K562 (cell line): ENCODE results near the gene CLEC2D. TPM values are rescaled to one million over a fixed set of nuclear protein-coding genes. Genes with fewer than 3 reads are reported as not detected.

Experiments
- ATAC-seq: fragments of 200-7000 bp; cut with Tn5 transposase; 3 replicates; pipeline ENCODE4 v1.9.1; 2020; ENCODE audit warnings: moderate library complexity
- BruUV-seq: library from RNA; stranded (reverse); fragments of 400-500 nt; replicated peaks from 2 replicates; lab custom pipeline; 2021; lab: Mats Ljungman, UMichigan
- CTCF ChIA-PET: fragments of 300-600 bp; formaldehyde crosslinking; extraction: SDS; loops from one replicate; lab custom pipeline; 2021; ENCODE audit warnings: low intra/inter-chr PET ratio; lab: Yijun Ruan, JAX
- POLR2A ChIA-PET: fragments of 300-600, 350-650 bp; sonication (Branson Sonifier 250); formaldehyde crosslinking; extraction: SDS; loops from one replicate; lab custom pipeline; 2021; ENCODE audit warnings: antibody characterized with exemption, inconsistent platforms; lab: Yijun Ruan, JAX
- DNase-seq, 4 experiments: peaks; one replicate each; pipeline versions ENCODE4 v3.0.0 to v3.0.0-alpha.2; 2011 to 2018; ENCODE audit warnings: low spot score in 3 of 4, mixed read lengths in 3 of 4; ENCODE audit errors: extremely low read depth in 1 of 4
- FAIRE-seq: peaks from 2 replicates; lab custom pipeline; 2011; peaks lifted over from hg19 to GRCh38; lab: Jason Lieb, UNC
- H2AFZ ChIP-seq: 2 replicates; pipeline ENCODE4 v1.6.0; 2011; ENCODE audit warnings: low read depth, low read length, control low read depth, inconsistent platforms
- H3K27ac ChIP-seq: fragments of 200-600 bp; 3 replicates; pipeline ENCODE4 v1.8.0; 2011; ENCODE audit warnings: low read depth, mild to moderate bottlenecking, control low read depth, inconsistent platforms, low read length, moderate library complexity, mixed read lengths; ENCODE audit errors: extremely low read depth
- H3K27me3 ChIP-seq, 2 experiments: fragments of 300-600 bp in 1 of 2; 2 replicates in 1 of 2; 3 replicates in 1 of 2; pipeline versions ENCODE4 v1.6.0 to v1.8.0; 2011; ENCODE audit warnings: inconsistent platforms in 2 of 2, low read length in 2 of 2, mild to moderate bottlenecking in 1 of 2, mixed read lengths in 1 of 2, moderate library complexity in 1 of 2; ENCODE audit not compliant: control insufficient read depth in 2 of 2, insufficient read depth in 2 of 2
- H3K36me3 ChIP-seq: fragments of 300-600 bp; 3 replicates; pipeline ENCODE4 v1.8.0; 2011; ENCODE audit warnings: mild to moderate bottlenecking, low read length, inconsistent platforms; ENCODE audit not compliant: control insufficient read depth, insufficient read depth
- H3K4me1 ChIP-seq, 2 experiments: fragments of 200-600 bp in 1 of 2; replicated peaks in 1 of 2; 2 replicates in 1 of 2; 3 replicates in 1 of 2; pipeline versions ENCODE4 v1.5.1 to v1.8.0; 2011; ENCODE audit warnings: inconsistent platforms in 2 of 2, low read length in 2 of 2, mild to moderate bottlenecking in 1 of 2, mixed read lengths in 1 of 2, moderate library complexity in 1 of 2; ENCODE audit not compliant: control insufficient read depth in 2 of 2, insufficient read depth in 2 of 2
- H3K4me2 ChIP-seq: 2 replicates; pipeline ENCODE4 v1.6.1; 2011; ENCODE audit warnings: low read length, control low read depth, inconsistent platforms, mixed read lengths; ENCODE audit not compliant: insufficient read depth
- H3K4me3 ChIP-seq: fragments of 200-600 bp; sonication (generic), shearing (Covaris generic); 2 replicates; pipeline ENCODE4 v1.5.1; 2016; ENCODE audit warnings: control low read depth, inconsistent platforms
- H3K79me2 ChIP-seq: fragments of 200-600 bp; 3 replicates; pipeline ENCODE4 v1.8.0; 2011; ENCODE audit warnings: low read length, inconsistent platforms; ENCODE audit not compliant: control insufficient read depth, insufficient read depth
- H3K9ac ChIP-seq, 2 experiments: 2 replicates each; pipeline versions ENCODE4 v1.6.0 to v1.6.1; 2011; ENCODE audit warnings: low read depth in 2 of 2, low read length in 2 of 2, control low read depth in 1 of 2, inconsistent platforms in 1 of 2, mild to moderate bottlenecking in 1 of 2, mixed read lengths in 1 of 2; ENCODE audit not compliant: insufficient read depth in 1 of 2
- H3K9me1 ChIP-seq: one replicate; pipeline ENCODE4 v1.6.0; 2011; ENCODE audit warnings: inconsistent platforms, mild to moderate bottlenecking, low read length, moderate library complexity; ENCODE audit not compliant: control insufficient read depth, insufficient read depth
- H3K9me3 ChIP-seq: replicated peaks from 2 replicates; pipeline ENCODE4 v1.5.1; 2011; ENCODE audit warnings: low read depth, low read length, inconsistent platforms; ENCODE audit not compliant: control insufficient read depth, insufficient read depth
- H4K20me1 ChIP-seq: replicated peaks from 2 replicates; pipeline ENCODE4 v1.6.1; 2011; ENCODE audit warnings: low read length, inconsistent platforms, mixed read lengths; ENCODE audit not compliant: control insufficient read depth, insufficient read depth
- BACH1 ChIP-seq: fragments of 200-800 bp; sonication (Bioruptor generic); IDR thresholded peaks from 2 replicates; pipeline ENCODE4 v1.6.1; 2016; ENCODE audit warnings: missing genetic modification characterization, missing compliant biosample characterization
- CREBBP ChIP-seq: IDR thresholded peaks from one replicate; pipeline ENCODE4 v1.6.1; 2012; ENCODE audit warnings: low read depth, mild to moderate bottlenecking, control low read depth, inconsistent platforms, low read length
- HMGN3 ChIP-seq: IDR thresholded peaks from 2 replicates; pipeline ENCODE4 v1.6.1; 2011; ENCODE audit warnings: borderline replicate concordance, low read depth, mild to moderate bottlenecking, mixed read lengths, low read length; ENCODE audit not compliant: insufficient read length; ENCODE audit errors: extremely low read depth
- HNRNPH1 ChIP-seq: fragments of 200-400 bp; formaldehyde crosslinking; optimal IDR thresholded peaks from 2 replicates; pipeline ENCODE3; 2017; ENCODE audit warnings: low read depth, mild to moderate bottlenecking, low read length, moderate library complexity
- LARP7 ChIP-seq: fragments of 450-650 bp; IDR thresholded peaks from 2 replicates; pipeline ENCODE4 v1.6.1; 2016
- POLR2H ChIP-seq: IDR thresholded peaks from 2 replicates; pipeline ENCODE4 v1.6.1; 2016; ENCODE audit warnings: missing genetic modification characterization, low read depth, mild to moderate bottlenecking, control low read depth, missing compliant biosample characterization, moderate library complexity
- RFX5 ChIP-seq: IDR thresholded peaks from 2 replicates; pipeline ENCODE4 v1.6.1; 2011; ENCODE audit warnings: low read depth, mild to moderate bottlenecking, improper control_type of control experiment, low read length
- ZFPM2 ChIP-seq: fragments of 250-450 bp; sonication (Bioruptor Pico); IDR thresholded peaks from 2 replicates; pipeline ENCODE4 v1.5.1; 2022; ENCODE audit warnings: mild to moderate bottlenecking
- ZNF124 ChIP-seq: sonication (generic); formaldehyde crosslinking; IDR thresholded peaks from 2 replicates; pipeline ENCODE4 v1.8.1; 2022; ENCODE audit warnings: missing genetic modification reagents
- ZZZ3 ChIP-seq: fragments of 450-650 bp; IDR thresholded peaks from 2 replicates; pipeline ENCODE4 v1.6.1; 2016; ENCODE audit warnings: antibody characterized with exemption, mild to moderate bottlenecking, moderate library complexity
- WGBS: fragments of 100-300 bp; shearing (Covaris generic); methylation state at CpG from one replicate; pipeline ENCODE4 v1.1.6; 2016; ENCODE audit warnings: low coverage, mixed read lengths; ENCODE audit not compliant: insufficient coverage; ENCODE audit errors: missing lambda C conversion rate; 5-methylcytosine and 5-hydroxymethylcytosine counted together
- in situ Hi-C: fragments of 300-500 bp; cut with MboI; formaldehyde crosslinking; loops from 4 replicates; pipeline ENCODE4 v1.15.0; 2018; ENCODE audit warnings: inconsistent platforms, mixed read lengths
- intact Hi-C: fragments of 100-400 bp; cut with micrococcal nuclease; formaldehyde crosslinking; loops from 2 replicates; pipeline ENCODE4 v1.14.2; 2022
- polyA plus RNA-seq, 8 experiments: library from polyadenylated mRNA; depleted of rRNA in 4 of 8; stranded (reverse) in 5 of 8; unstranded in 3 of 8; fragments of >200 nt; fragmentation: Nextera tagmentation in 2 of 8; fragmentation: Illumina TruSeq in 1 of 8; extraction: Ambion mirVana in 2 of 8; extraction: Trizol in 1 of 8; gene quantifications; 2 replicates each; pipeline versions ENCODE4 v1.2.1 to v1.2.3, GENCODE V29; 2011 to 2014; ENCODE audit warnings: inconsistent platforms in 1 of 8, missing spikeins in 1 of 8
- total RNA-seq, 7 experiments: library from RNA; depleted of rRNA in 6 of 7; stranded (reverse); fragments of >200 nt in 6 of 7; fragmentation: Illumina TruSeq in 2 of 7; extraction: Trizol in 2 of 7; gene quantifications; 2 replicates each; pipeline versions ENCODE4 v1.2.1 to v1.2.3, GENCODE V29; 2011 to 2021; ENCODE audit warnings: low replicate concordance in 1 of 7

The CLEC2D gene
- total and polyA plus RNA-seq, 9 of the 15 experiments (the other 6 are each of a cell fraction or from before 2014, with no cell fraction given) = 1.4 to 5.0 (median 2.2) TPM

- Histone ChIP-seq H3K9me3 (peaks cover 20% of the 10 kb centered on the region), H3K27ac (no peak overlapping the region), H3K9ac (no peak overlapping the region), H2AFZ (no peak overlapping the region), H3K36me3 (no peaks in the 10 kb centered on the region), H3K27me3 (no peaks in the 10 kb centered on the region), H3K4me3 (no peak overlapping the region), H3K4me1 (peaks cover 0 to 2% of the 10 kb centered on the region in 2 experiments; a peak in 3 of 5 replicates), H3K4me2 (no peak overlapping the region), H4K20me1 (no peaks in the 10 kb centered on the region), H3K79me2 (no peaks in the 10 kb centered on the region), H3K9me1 (no peaks in the 10 kb centered on the region)
- ATAC-seq = no peak
- no peak for TF ChIP-seq POLR2H (tag)
- TF ChIP-seq CREBBP = no peak
- no peak for TF ChIP-seq ZNF124 (CRISPR knock-in tag)
- TF ChIP-seq BACH1 (tag) = no peak
- TF ChIP-seq RFX5 = no peak
- TF ChIP-seq ZFPM2 (CRISPR knock-in tag) = no peak
- no peak for TF ChIP-seq ZZZ3
- TF ChIP-seq HMGN3 = no peak
- TF ChIP-seq HNRNPH1 = no peak
- no peak for TF ChIP-seq LARP7
- BruUV-seq = no TSS peak
- ChIA-PET CTCF (no interaction called here), POLR2A (no interaction called here)
- in situ Hi-C loops = loop anchor here (25.0 kb wide), 1 partner anchor 305 kb away; no protein-coding TSS in a partner anchor
- FAIRE-seq = no peak
- no peak for DNase-seq
- intact Hi-C loops = no loop called here
- 57% methylated on average over 12 of the region's 15 CpGs for WGBS
These were observed 26.8 kb upstream of the CLEC2D start for GRCh38 chr12:9642606-9643265.
